VCaP (cell line): ENCODE data around the gene TRAF4.
A peak's percentile ranks its signal among the peaks of the same experiment; 100 is the strongest.

ENCODE experiments used
- H3K27ac ChIP-seq: fragments of 450-650 bp; 2 replicates; pipeline ENCODE4 v1.5.1; 2017
- CTCF ChIP-seq: fragments of 450-650 bp; conservative IDR thresholded peaks from 2 replicates; pipeline ENCODE4 v1.5.1; 2017; ENCODE audit warnings: mild to moderate bottlenecking, moderate library complexity

Gene TRAF4

GRCh38 chr17:28737770-28738679 lies 5.8 kb upstream of the TRAF4 start:
- no peak overlapping the region; the same call in 1 of the 2 replicates for H3K27ac ChIP-seq
- TF ChIP-seq CTCF: no peak

- H3K27ac ChIP-seq: no peak overlapping the region; the same call in 1 of the 2 replicates
- no peak for TF ChIP-seq CTCF
Measured at GRCh38 chr17:28738680-28739384, 5.0 kb upstream of the TRAF4 start.

GRCh38 chr17:28740406-28741357 lies 3.1 kb upstream of the TRAF4 start:
- H3K27ac ChIP-seq: peak overlapping the region; percentile 99
- no peak for TF ChIP-seq CTCF

GRCh38 chr17:28741358-28742349 lies 2.2 kb upstream of the TRAF4 start:
- TF ChIP-seq CTCF: no peak
- H3K27ac ChIP-seq: peak overlapping the region; percentile 99

GRCh38 chr17:28744104-28744971 lies 527 bp downstream of the TRAF4 start:
- no peak for TF ChIP-seq CTCF
- H3K27ac ChIP-seq: peak overlapping the region; percentile 99
